8988T (cell line): ENCODE measurements around the gene ITPR1.

Experiments
- DNase-seq: peaks from one replicate; pipeline ENCODE4 v3.0.0; 2011

The ITPR1 gene

GRCh38 chr3:4765212-4765611 is 272.1 kb downstream of the ITPR1 start:
- no peak for DNase-seq

GRCh38 chr3:4766263-4766662 is 273.1 kb downstream of the ITPR1 start:
- no peak for DNase-seq

DNA sequence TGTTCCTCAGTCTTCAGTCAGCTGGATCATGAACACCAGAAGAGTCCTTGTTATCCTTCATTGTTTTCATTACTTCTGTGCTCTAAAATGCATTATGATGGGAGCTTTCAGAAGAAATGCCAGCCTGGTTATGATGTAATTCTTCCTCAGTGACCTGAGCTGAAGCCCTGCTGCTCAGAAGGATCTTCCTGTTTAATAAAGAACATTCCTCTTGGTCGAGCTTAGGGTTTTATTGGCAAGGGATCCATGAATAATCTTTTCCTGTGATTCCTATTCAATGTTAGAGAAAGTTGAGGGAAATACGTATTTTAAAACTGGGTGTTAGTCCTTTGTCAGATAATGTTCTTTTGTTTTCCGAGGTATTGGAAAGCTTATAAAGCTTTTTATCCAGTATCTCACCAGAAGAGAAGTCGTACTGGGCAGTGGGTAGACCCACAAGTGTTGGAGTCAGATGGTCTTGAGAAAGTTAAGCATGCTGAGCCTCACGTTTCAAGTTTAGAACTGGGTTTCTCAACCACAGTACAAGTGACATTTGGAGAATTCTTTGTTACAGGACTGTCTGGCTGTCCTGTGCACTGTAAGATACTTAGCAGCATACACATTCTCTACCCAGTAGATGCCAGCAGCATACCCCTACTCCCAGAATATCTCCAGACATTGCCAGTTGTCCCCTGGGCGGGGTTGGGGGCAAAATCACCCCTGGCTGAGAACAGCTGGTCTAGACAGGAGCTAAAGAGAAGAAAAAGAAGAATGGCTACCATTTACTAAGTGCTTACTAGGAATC is 273.8 kb downstream of the ITPR1 start:
- no peak for DNase-seq

GRCh38 chr3:4768021-4768420 is 274.9 kb downstream of the ITPR1 start:
- no peak for DNase-seq

DNA sequence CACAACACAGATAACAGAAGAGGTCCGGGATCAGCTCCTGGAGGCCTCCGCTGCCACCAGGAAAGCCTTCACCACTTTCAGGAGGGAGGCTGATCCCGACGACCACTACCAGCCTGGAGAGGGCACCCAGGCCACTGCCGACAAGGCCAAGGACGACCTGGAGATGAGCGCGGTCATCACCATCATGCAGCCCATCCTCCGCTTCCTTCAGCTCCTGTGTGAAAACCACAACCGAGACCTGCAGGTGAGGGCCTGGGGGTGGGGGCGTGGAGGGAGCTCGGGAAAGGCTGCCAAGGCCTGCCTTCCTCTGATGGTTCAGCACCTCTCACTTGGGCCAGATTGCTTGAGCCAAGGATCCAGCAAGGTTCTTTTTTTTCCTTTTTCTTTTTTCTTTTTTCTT is 275.4 kb downstream of the ITPR1 start:
- DNase-seq: no peak

- no peak for DNase-seq
These were observed 277.4 kb downstream of the ITPR1 start for GRCh38 chr3:4770561-4770960.

DNA sequence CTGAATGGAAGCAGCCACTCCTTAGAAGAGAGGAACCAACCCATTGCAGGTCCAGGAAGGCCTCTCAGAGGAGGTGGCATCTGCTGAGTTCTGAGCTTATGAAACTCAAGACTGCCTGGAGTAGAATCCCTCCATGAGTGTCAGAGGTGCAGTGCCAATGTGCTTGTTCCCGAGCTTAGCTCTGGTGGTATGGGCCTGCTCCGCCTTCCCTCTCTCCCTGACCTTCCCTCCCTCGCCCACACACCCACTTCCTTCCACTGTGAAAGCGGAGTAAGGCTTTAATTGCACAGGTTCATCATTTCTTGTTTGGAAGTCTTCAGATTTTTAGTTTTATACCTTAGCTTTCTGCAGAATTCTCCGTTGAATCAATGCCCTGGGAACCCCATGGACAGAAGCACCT is 278.1 kb downstream of the ITPR1 start:
- no peak for DNase-seq

DNA sequence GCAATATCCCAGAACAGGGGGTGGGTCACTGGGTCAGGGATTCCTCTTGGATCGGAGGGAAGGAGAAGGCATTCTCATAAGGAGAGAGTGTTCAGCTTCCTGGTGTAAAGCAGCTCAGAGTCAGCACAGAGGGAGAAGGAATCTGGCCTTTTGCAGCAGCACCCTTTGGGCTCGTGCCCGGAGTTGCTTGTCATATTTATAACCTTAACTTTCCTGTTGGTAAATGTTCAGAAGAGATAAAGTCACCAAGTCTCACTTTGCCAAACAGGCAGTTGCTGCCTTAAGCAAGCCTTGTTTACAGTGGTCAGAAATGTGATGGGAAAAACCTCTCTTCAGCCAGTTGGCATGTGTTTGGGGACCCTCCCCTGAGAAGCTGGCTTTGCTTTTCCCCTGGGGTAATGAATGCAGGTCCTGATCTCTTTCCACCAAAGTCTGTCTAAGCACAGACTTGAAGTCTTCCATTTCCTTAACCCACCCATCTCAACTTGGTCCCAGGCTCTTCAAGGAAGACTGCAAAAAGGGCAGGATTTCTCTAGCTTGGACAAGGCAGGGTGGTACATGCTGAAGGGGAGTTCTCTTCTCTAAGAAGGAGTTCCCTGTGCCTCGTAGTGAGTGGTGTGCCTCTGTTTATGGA is 279.1 kb downstream of the ITPR1 start:
- DNase-seq: no peak

DNA sequence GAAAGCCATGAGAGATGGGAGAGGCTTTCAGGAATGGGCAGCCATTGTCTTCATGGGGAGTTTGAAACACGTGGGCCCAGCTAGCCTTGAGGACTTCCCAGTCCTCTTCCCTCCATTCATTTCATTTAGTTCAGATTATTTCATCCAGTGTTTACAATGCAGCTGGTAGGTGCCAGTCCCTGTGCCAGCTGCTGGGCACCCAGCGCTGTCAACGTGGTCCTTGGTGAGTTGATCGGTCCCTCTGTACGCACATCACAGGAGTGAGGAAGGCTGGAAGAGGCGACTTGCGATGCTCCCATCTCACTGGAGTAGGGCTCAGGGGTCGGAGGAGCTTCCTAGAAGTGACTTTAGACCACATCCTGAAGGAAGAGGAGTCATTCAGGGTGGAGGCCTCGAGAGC is 279.7 kb downstream of the ITPR1 start:
- DNase-seq: no peak

GRCh38 chr3:4773583-4773982 is 280.4 kb downstream of the ITPR1 start:
- no peak for DNase-seq

GRCh38 chr3:4774531-4774930 is 281.4 kb downstream of the ITPR1 start:
- no peak for DNase-seq

- DNase-seq: no peak
These were observed 283.3 kb downstream of the ITPR1 start for GRCh38 chr3:4776399-4776979.

DNA sequence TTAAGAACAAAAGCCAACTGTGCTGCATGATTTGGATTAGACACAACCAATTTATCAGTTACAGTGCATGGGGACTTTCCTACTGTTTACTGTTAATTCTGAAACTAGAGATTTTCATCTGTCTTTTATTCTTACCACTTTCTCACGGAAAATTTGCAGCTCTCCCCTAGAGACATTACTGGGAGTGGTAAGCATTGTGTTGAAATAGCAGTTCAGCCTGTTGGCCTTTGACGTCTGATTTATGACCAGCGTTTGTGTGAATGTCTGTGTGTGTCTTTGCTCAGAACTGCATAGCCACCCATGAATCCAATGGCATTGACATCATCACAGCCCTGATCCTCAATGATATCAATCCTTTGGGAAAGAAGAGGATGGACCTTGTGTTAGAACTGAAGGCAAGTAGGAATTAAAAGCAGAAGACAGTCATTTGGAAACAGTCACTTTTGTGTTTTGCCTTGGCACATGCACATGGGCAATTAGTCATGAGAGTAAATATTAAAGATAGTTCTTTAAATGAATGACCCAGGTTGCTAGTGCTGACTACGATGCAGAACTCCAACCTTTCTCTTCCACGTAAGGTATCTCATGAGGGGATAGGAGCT is 283.9 kb downstream of the ITPR1 start:
- DNase-seq: no peak

DNA sequence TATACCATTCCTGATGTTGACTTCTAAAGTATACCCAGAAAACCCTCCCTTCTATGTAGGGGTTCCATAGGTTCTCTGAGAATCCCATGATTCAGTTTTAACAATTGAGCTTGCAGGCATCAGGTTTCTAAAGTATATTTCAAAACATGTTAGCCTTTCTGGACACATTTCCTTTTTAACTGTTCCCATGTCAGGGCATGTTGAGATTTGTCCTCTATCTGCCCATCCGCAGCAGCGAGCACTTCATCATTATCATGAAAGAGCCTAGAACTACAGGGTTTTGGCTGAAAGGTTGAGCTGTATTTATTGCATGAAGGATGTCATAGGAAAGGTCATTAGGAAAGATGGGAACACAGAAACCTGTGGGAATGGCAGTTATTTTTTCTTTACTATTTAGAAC is 285.0 kb downstream of the ITPR1 start:
- no peak for DNase-seq

GRCh38 chr3:4778740-4779139 is 285.6 kb downstream of the ITPR1 start:
- DNase-seq: no peak

DNA sequence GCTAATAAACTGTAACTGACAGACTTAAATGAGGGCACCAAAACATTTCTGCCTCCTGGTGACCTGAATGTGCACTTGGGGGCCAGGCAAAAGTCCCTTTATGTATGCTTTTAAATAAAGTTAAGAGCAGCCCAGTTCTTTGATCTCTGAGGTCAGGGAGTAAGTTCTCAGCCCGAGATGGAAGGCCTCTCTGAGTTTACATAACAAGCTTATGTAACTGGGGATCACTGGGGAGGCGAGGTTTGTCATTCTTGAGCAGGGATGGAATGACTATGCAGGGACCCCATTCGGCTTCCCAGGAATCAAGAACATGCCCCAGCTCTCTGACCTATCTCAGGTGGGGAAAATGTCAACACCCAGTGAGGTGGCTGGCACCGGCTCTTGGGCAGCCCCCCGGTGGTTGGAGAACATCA is 287.4 kb downstream of the ITPR1 start:
- no peak for DNase-seq

DNA sequence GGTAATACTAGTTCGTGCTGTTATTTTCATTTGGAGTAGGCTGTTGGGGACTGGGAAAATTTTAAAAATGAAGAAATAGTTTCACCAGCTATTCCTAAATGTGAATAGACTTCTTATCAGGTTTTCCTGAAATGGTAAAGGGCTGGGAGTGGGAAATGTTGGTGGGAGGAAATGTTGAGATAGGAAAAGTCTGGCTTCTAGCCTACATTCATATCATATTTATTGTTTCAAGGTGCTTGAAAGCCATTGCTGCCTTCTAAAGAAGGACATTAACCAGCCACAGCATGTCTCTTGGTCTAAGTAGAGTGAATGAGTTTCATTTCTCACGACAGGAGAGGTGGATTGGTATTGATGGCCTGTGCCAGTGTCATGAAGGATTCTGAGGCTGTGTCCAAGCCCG is 288.9 kb downstream of the ITPR1 start:
- DNase-seq: no peak

- DNase-seq: no peak
These were observed 292.4 kb downstream of the ITPR1 start for GRCh38 chr3:4785551-4785950.

DNA sequence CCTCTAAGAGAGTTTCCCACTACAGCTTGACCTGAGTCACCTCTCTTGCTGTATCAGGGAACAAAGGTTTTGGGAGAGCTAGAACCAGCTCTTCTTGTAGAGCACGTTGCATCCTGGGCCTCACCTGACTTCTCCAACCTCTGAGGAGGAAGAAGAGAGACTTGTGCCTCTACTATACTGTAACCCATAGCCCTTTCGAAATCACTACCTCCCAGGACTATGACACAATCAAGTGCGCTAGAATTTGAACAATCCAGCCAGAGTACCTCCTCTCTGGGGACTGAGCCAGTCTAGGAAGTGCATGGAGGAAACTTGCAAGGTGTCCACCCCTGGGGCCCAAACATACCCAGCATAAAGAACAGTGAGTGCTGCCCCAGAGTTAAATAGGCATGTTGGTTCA is 293.3 kb downstream of the ITPR1 start:
- no peak for DNase-seq

GRCh38 chr3:4791358-4791757 is 298.2 kb downstream of the ITPR1 start:
- no peak for DNase-seq

GRCh38 chr3:4793311-4793710 is 300.2 kb downstream of the ITPR1 start:
- no peak for DNase-seq

GRCh38 chr3:4794331-4794730 is 301.2 kb downstream of the ITPR1 start:
- no peak for DNase-seq

DNA sequence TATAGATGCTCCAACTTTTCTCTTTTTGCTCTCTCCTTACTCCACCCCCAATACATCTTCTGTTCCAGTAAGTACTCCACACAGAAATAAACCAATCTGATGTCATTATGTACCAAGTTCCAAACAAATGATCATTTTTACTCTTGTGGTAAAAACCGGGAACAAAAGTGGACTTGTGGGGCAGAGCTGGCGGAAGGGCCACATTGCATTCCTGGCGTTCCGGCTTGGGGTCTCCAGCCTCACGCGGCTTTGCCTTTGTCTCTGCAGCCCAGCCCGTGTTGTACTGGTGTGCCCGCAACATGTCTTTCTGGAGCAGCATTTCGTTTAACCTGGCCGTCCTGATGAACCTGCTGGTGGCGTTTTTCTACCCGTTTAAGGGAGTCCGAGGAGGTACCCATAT is 301.6 kb downstream of the ITPR1 start:
- DNase-seq: no peak

- no peak for DNase-seq
These were observed 302.8 kb downstream of the ITPR1 start for GRCh38 chr3:4795905-4796304.
